ENCODE data around the gene PRKN.

The PRKN gene

DNA sequence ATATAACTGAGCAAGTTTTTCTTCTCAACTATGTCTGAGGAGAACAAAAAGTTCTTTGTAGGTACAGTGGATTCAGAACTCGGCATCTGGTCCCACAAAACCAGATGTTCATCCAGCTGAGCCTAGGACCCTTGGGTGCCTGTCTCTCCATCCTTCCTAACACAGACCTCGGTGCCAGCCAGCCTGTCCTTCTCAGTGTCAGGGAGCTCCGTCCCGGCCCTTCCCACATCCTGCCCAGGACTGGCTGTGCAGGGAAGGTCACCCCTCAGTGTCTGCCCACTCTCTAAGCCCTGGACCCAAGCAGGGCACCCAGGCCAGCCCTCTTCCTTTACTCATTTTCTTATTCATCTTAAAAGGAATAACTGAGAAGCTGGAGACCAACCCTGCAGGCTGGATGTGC, 1421.7 kb downstream of the PRKN start:
- H3K27ac ChIP-seq: no peak overlapping the region
- TF ChIP-seq, protein P1, sequence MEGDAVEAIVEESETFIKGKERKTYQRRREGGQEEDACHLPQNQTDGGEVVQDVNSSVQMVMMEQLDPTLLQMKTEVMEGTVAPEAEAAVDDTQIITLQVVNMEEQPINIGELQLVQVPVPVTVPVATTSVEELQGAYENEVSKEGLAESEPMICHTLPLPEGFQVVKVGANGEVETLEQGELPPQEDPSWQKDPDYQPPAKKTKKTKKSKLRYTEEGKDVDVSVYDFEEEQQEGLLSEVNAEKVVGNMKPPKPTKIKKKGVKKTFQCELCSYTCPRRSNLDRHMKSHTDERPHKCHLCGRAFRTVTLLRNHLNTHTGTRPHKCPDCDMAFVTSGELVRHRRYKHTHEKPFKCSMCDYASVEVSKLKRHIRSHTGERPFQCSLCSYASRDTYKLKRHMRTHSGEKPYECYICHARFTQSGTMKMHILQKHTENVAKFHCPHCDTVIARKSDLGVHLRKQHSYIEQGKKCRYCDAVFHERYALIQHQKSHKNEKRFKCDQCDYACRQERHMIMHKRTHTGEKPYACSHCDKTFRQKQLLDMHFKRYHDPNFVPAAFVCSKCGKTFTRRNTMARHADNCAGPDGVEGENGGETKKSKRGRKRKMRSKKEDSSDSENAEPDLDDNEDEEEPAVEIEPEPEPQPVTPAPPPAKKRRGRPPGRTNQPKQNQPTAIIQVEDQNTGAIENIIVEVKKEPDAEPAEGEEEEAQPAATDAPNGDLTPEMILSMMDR (conservative IDR thresholded peaks at IDR 0.05): no peak

DNA sequence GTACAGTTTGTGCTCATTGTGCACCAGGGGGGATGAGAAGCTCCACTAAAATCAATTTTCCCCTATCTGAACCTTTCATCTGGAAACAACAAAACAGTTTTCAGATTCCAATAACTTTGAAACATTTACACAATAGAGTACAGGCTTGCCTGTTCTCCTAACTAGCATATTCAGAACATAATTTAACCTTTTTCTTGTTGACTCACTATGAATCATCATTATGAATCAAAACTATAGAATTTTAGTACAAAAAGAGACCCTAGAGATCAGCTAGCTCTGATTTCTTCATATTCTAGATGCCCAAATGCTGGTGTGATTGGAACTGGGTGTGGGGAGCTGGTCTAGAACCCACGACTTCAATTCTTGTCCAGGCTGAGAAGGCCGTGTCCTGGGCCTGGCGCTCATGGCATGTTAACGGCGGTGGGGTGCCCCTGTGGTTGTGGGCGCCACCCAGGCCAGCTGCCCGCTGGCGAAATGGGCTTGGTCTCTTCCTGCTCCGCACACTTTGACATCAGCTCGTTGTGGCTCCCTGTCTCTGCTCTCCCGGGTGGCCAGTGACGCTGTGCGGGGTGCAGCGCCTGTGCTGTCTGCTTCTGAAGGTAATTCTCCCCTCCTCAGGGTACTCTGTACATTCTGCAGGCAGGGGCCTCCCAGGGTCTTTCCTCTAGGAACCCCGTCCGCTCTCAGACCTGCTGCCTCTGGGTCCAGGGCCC, 1423.8 kb downstream of the PRKN start:
- no peak overlapping the region for H3K27ac ChIP-seq

DNA sequence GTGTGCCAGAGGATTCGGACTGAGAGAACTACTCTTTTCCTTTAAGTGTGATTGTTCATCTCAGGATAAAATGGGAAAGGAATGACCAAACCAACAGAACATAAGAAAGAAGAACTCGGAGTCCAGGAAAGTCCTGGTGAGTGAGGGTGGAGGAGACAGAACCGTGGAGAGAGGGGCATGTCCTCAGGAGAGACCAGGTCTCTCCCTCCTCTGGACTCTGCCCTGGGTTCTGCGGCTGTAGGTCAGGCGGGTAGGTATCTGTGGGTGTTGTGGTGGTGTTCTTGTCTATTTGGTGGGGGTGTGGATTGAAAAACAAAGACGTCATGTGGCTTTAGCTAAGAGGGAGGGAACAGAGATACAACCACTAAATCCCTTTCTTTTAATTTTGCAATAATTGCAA, 1424.6 kb downstream of the PRKN start:
- no peak overlapping the region for H3K27ac ChIP-seq
- TF ChIP-seq, protein P1 (conservative IDR thresholded peaks at IDR 0.05): no peak

More for the DNA sequence above, 1423.8 kb downstream of the PRKN start:
- TF ChIP-seq, protein P1 (conservative IDR thresholded peaks at IDR 0.05): no peak

DNA sequence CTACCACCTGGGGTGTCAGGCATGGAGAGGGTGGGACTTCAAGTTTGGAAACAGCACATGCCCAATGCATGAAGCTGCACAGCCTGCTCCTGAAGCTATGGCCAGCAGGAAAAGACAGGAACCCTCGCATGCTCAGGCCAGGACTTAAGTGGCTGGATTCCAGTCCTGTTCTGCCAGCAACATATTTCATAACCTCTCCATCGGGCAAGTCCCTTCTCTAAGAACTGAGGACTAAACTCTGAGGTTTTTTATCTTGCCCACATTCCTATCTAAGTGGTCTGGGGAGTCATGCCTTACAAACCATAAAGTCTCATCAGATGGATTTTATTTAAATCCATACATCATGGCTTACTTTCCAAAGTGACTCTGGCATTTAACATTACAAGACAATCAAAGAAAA, 1426.2 kb downstream of the PRKN start:
- TF ChIP-seq, protein P1 (conservative IDR thresholded peaks at IDR 0.05): no peak
- H3K27ac ChIP-seq: no peak overlapping the region

DNA sequence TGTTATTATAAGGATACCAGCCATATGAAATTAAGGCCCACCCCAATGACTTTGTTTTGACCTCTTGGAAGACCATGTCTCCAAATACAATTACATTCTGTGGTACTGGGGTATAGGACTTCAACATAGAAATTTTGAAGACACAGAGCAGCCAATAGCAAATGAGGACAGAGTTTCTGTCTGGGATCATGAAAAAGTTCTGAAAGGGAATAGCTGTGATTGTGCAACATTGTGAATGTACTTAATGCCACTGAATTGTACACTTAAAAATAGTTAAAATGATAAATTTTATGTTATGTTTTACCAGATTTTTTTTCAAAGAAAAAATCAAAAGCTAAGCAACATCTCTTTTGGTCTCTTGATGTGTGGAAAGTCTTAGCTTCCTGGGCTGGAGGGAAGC, 1426.7 kb downstream of the PRKN start:
- TF ChIP-seq, protein P1 (conservative IDR thresholded peaks at IDR 0.05): no peak
- H3K27ac ChIP-seq: no peak overlapping the region

DNA sequence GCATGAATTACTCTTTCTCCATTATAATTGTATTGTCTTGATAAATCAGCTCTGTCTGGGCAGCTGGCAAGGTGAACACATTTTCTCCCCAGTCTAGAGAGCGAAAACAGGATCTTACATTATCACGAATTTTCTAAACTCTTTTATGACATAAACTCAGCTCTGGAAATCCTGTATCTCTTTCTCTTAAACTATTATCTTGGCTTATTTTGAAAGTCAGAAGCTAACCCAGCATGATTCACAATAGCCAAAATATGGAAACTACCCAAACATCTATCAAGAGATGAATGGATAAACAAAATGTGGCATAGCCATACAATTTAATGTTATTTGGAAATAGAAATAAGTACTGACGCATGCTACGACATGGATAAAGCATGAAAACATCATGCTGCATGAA, 1427.8 kb downstream of the PRKN start:
- TF ChIP-seq, protein P1 (conservative IDR thresholded peaks at IDR 0.05): no peak
- H3K27ac ChIP-seq: no peak overlapping the region

Measured in VCaP (cell line).